ENCODE data around the gene PLIN1.

GRCh38 chr15:89666184-89666857, 12.8 kb downstream of the PLIN1 start:
- TF ChIP-seq NBN (IDR thresholded peaks at IDR 0.05; ENCODE audit: low read depth) (no peak), ZNF561 (CRISPR knock-in tag; conservative IDR thresholded peaks at IDR 0.05) (no peak), ESRRA (IDR thresholded peaks at IDR 0.05; ENCODE audit: borderline replicate concordance, low read depth) (no peak), CTCF (IDR thresholded peaks at IDR 0.05 in 2 of 3, conservative IDR thresholded peaks at IDR 0.05 in 1 of 3; ENCODE audit: insufficient read depth in 2 of 3, low read depth in 1 of 3, low read length in 3 of 3) (no peak), ZBTB12 (CRISPR knock-in tag; IDR thresholded peaks at IDR 0.05) (no peak), GATA2 (CRISPR knock-in tag; IDR thresholded peaks at IDR 0.05) (no peak), EZH2 (IDR thresholded peaks at IDR 0.05; ENCODE audit: borderline replicate concordance, low read depth, low read length) (no peak), ZNF668 (CRISPR knock-in tag; IDR thresholded peaks at IDR 0.05) (no peak), NR2C2 (CRISPR knock-in tag; IDR thresholded peaks at IDR 0.05) (no peak), NR2C2 (tag; IDR thresholded peaks at IDR 0.05) (no peak), ZNF324 (CRISPR knock-in tag; IDR thresholded peaks at IDR 0.05) (no peak), NFE2L1 (tag; IDR thresholded peaks at IDR 0.05; ENCODE audit: borderline replicate concordance, low read depth) (no peak)
